Measurements from ENCODE around the gene MTOR.

- TF ChIP-seq CTCF (conservative IDR thresholded peaks at IDR 0.05): no peak
- no peak for TF ChIP-seq ZFX (IDR thresholded peaks at IDR 0.05)
Observed at GRCh38 chr1:11134251-11134897, 128.0 kb downstream of the MTOR start.
